ENCODE results near the gene UNC80.

UNC80 gene, protein sequence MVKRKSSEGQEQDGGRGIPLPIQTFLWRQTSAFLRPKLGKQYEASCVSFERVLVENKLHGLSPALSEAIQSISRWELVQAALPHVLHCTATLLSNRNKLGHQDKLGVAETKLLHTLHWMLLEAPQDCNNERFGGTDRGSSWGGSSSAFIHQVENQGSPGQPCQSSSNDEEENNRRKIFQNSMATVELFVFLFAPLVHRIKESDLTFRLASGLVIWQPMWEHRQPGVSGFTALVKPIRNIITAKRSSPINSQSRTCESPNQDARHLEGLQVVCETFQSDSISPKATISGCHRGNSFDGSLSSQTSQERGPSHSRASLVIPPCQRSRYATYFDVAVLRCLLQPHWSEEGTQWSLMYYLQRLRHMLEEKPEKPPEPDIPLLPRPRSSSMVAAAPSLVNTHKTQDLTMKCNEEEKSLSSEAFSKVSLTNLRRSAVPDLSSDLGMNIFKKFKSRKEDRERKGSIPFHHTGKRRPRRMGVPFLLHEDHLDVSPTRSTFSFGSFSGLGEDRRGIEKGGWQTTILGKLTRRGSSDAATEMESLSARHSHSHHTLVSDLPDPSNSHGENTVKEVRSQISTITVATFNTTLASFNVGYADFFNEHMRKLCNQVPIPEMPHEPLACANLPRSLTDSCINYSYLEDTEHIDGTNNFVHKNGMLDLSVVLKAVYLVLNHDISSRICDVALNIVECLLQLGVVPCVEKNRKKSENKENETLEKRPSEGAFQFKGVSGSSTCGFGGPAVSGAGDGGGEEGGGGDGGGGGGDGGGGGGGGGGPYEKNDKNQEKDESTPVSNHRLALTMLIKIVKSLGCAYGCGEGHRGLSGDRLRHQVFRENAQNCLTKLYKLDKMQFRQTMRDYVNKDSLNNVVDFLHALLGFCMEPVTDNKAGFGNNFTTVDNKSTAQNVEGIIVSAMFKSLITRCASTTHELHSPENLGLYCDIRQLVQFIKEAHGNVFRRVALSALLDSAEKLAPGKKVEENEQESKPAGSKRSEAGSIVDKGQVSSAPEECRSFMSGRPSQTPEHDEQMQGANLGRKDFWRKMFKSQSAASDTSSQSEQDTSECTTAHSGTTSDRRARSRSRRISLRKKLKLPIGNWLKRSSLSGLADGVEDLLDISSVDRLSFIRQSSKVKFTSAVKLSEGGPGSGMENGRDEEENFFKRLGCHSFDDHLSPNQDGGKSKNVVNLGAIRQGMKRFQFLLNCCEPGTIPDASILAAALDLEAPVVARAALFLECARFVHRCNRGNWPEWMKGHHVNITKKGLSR (N-terminal part only)

DNA sequence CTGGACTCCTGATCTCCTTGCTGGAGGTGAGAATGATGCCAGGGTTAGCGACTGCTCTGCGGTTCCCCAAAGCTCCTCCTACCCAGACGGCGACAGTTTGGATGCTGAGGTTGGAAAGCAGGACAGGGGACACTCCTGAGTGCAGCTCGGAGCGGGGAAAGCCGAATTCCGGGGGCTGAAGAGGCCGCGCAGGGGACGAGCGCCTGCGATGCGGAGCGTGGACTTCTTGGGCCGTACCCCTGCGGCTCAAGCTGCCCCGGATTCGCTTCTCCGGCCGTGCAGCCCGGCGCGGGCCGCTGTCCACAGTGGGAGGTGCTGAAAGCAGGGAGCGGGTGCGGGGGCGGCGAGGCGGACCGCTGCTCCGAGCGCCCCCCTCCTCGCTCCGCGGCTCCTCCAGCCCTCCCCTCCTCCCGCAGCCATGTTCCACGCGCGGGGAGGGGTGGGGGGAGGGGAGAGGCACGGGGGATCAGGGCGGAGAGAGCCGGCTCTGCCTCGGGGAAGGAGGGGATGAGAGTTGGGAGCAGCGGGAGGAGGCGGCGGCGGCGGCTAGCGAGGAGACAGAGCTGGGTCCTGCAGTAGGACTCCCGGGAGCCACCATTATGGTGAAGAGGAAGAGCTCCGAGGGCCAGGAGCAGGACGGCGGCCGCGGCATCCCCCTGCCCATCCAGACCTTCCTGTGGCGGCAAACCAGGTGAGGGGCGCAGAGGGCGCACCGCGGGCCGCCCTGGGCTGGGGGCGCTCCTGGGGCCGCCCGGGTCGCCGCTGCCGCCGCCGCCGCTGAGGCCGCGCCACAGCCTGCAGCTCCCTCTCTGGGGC is at the start of gene UNC80:
Gene UNC80 (plus strand): TSS at position 359 of the 816 bp plus-strand sequence. CDS start 241 bp downstream, at position 600.
- H3K4me3 ChIP-seq (ENCODE audit: low read depth, low read length): no peak within 1 kb of the TSS
- no peak for DNase-seq (ENCODE audit: low read depth)
- TF ChIP-seq MAX (IDR thresholded peaks at IDR 0.05; ENCODE audit: low read depth, low read length): no peak
- no peak for TF ChIP-seq POLR2A (IDR thresholded peaks at IDR 0.05; ENCODE audit: extremely low read depth, insufficient read length)
- no peak for TF ChIP-seq CTCF (IDR thresholded peaks at IDR 0.05; ENCODE audit: low read depth, low read length)
- no peak for TF ChIP-seq MYC (IDR thresholded peaks at IDR 0.05; ENCODE audit: low read depth, low read length)

- H3K4me3 ChIP-seq (ENCODE audit: low read depth, low read length): no peak overlapping the region
- TF ChIP-seq CTCF (IDR thresholded peaks at IDR 0.05; ENCODE audit: low read depth, low read length) (no peak), MYC (IDR thresholded peaks at IDR 0.05; ENCODE audit: low read depth, low read length) (no peak), POLR2A (IDR thresholded peaks at IDR 0.05; ENCODE audit: extremely low read depth, insufficient read length) (no peak), MAX (IDR thresholded peaks at IDR 0.05; ENCODE audit: low read depth, low read length) (no peak)
- DNase-seq (ENCODE audit: low read depth): no peak
These were observed 45.3 kb upstream of the UNC80 start for GRCh38 chr2:209726311-209726710.

GRCh38 chr2:209727077-209727476 is 44.6 kb upstream of the UNC80 start:
- H3K4me3 ChIP-seq (ENCODE audit: low read depth, low read length): no peak overlapping the region
- DNase-seq (ENCODE audit: low read depth): no peak
- TF ChIP-seq MAX (IDR thresholded peaks at IDR 0.05; ENCODE audit: low read depth, low read length) (no peak), CTCF (IDR thresholded peaks at IDR 0.05; ENCODE audit: low read depth, low read length) (no peak), POLR2A (IDR thresholded peaks at IDR 0.05; ENCODE audit: extremely low read depth, insufficient read length) (no peak), MYC (IDR thresholded peaks at IDR 0.05; ENCODE audit: low read depth, low read length) (no peak)

- H3K4me3 ChIP-seq (ENCODE audit: low read depth, low read length): no peak overlapping the region
- TF ChIP-seq MAX (IDR thresholded peaks at IDR 0.05; ENCODE audit: low read depth, low read length): no peak
- no peak for TF ChIP-seq POLR2A (IDR thresholded peaks at IDR 0.05; ENCODE audit: extremely low read depth, insufficient read length)
- no peak for TF ChIP-seq CTCF (IDR thresholded peaks at IDR 0.05; ENCODE audit: low read depth, low read length)
- no peak for TF ChIP-seq MYC (IDR thresholded peaks at IDR 0.05; ENCODE audit: low read depth, low read length)
- DNase-seq (ENCODE audit: low read depth): no peak
These were observed 36.8 kb upstream of the UNC80 start for GRCh38 chr2:209734805-209735204.
